ENCODE data around the gene CDC14B.

The CDC14B gene

DNA sequence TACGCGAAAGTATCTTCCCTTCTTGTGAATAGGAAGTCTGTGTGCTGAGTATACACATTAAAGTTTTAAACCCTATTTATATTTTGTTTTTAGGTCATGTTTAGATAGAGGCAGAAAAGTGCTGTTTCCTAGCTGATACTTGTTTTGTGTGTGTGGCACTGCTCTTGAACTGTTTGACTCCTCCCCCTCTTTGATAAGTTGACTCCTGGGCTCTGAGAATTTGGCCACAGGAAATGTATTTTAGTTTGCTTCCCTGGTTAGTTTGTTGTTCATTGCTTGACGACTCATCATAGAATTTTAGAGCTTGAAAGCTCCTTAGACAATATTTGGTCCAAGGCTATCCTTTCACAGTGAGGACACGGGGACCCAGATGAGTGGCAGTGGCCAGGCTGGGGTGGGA, 2.0 kb upstream of the CDC14B start:
- H3K4me3 ChIP-seq (replicated peaks in 1 of 2; ENCODE audit: low read depth in 2 of 2, low read length in 2 of 2), result no peak overlapping the region
- TF ChIP-seq, protein P1, sequence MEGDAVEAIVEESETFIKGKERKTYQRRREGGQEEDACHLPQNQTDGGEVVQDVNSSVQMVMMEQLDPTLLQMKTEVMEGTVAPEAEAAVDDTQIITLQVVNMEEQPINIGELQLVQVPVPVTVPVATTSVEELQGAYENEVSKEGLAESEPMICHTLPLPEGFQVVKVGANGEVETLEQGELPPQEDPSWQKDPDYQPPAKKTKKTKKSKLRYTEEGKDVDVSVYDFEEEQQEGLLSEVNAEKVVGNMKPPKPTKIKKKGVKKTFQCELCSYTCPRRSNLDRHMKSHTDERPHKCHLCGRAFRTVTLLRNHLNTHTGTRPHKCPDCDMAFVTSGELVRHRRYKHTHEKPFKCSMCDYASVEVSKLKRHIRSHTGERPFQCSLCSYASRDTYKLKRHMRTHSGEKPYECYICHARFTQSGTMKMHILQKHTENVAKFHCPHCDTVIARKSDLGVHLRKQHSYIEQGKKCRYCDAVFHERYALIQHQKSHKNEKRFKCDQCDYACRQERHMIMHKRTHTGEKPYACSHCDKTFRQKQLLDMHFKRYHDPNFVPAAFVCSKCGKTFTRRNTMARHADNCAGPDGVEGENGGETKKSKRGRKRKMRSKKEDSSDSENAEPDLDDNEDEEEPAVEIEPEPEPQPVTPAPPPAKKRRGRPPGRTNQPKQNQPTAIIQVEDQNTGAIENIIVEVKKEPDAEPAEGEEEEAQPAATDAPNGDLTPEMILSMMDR (IDR thresholded peaks at IDR 0.05; ENCODE audit: low read depth, low read length), result no peak
- peak in 1 of 2 donors; percentile 43 for DNase-seq (ENCODE audit: low read depth in 2 of 2)

DNA sequence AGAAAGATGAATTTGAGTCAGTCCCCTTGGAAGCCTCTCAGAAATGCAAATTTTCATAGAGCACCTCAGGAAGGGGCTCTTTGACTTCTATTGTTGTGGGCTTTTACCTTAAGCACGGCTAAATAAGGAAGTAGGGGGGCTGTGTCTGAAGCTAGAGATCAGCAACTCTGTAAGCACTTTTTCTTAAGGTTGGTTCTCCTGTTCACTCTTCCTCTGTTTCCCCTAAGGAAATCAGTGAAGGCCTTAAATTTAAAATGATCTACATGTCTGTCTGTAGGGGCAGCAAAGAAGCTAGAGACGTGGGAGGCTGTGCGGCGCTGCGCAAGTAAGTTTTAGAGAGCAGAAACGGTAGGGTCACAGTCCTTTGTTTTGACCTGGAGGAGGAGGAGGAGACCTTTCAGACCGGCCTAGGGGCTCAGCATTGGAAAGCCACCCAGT, 1.2 kb upstream of the CDC14B start:
- peak in 1 of 2 donors; percentile 29 for DNase-seq (ENCODE audit: low read depth in 2 of 2)
- no peak overlapping the region for H3K4me3 ChIP-seq (replicated peaks in 1 of 2; ENCODE audit: low read depth in 2 of 2, low read length in 2 of 2)
- TF ChIP-seq, protein P1 (IDR thresholded peaks at IDR 0.05; ENCODE audit: low read depth, low read length), result no peak

DNA sequence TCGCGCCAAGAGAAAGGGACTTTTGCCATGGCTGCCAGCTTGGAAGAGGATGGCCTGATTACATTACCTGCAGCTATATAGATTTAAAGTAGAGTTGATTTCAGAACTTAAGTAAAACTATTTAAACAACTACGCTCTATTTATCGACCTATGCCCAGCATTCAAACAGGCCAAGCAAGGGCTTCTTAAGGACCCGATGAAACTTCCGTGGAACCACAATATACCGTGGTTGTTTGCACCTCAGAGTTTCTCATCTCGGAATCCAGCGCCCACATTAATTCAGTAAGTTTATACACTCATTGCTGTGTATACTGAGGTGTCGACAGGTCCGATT, 505 bp upstream of the CDC14B start:
- peak overlapping the region in 1 of 2 donors; percentile 47 for H3K4me3 ChIP-seq (replicated peaks in 1 of 2; ENCODE audit: low read depth in 2 of 2, low read length in 2 of 2)
- TF ChIP-seq, protein P1 (IDR thresholded peaks at IDR 0.05; ENCODE audit: low read depth, low read length), result no peak
- no peak for DNase-seq (ENCODE audit: low read depth in 2 of 2)

DNA sequence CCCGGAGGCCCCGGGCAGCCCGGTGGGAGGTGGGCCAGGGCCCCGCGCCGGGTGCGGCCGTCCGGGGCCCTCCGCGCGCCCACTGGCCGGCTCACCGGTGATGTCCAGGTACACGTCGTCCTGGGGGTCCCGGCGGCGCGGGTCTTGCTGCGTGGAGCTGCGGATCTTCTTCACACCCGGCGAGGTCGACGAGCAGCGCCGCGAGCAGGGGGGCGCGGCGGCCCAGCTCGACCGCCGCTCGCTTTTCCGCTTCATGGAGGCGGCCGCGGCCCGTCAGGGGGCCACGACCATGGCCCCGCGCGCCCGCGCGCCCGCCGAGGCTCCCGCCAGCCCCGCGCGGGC, 548 bp downstream of the CDC14B start:
- H3K4me3 ChIP-seq (replicated peaks in 1 of 2; ENCODE audit: low read depth in 2 of 2, low read length in 2 of 2), result peak overlapping the region; percentile 65 to 67
- TF ChIP-seq, protein P1 (IDR thresholded peaks at IDR 0.05; ENCODE audit: low read depth, low read length), result no peak
- no peak for DNase-seq (ENCODE audit: low read depth in 2 of 2)

DNA sequence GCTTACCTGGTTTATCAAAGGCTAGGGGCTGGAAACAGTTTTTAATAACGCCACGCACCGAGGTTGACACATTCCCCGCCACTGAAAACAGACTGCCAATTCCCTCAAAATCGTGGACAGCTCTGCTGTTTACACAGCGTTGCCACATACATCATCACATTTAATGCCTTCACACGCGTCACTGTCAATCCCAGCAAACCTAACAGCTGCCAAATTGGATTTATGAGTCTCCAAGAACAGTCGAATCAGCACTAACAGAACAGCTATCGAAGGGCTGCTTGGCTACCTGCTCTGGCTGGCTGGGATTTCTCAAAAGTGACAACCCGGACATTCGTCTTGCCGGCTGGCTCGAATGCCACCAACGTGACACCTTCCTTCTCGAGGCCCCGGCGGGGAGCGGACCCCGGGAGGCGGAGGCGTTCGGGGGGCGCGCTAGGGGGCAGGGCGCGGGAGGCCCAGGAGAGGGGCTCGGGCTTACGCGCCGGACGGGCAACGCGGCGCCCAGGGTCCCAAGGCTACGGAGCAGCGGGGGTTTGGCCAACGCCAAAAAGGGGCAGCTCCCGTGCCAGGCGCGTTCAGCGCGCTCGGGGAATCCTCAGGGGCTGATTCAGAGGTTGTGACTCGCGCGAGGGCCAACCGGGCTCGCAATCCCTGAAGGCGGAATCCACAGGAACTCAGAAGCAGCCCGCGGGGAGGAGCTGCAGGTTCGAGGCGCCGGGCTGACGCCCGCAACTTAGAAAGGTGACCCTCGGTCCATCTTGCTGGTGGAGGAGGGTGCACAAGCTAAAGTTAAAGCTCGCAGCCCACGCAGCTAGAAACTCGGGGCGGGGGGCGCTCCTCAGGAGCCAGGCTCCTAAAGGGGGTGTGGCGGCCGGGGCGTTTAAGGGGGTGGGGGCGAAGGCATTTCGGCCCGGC, 1.2 kb downstream of the CDC14B start:
- peak; percentile 42 to 58 for DNase-seq (ENCODE audit: low read depth in 2 of 2)
- H3K4me3 ChIP-seq (replicated peaks in 1 of 2; ENCODE audit: low read depth in 2 of 2, low read length in 2 of 2), result peak overlapping the region; percentile 65 to 67
- TF ChIP-seq, protein P1 (IDR thresholded peaks at IDR 0.05; ENCODE audit: low read depth, low read length), result no peak

DNA sequence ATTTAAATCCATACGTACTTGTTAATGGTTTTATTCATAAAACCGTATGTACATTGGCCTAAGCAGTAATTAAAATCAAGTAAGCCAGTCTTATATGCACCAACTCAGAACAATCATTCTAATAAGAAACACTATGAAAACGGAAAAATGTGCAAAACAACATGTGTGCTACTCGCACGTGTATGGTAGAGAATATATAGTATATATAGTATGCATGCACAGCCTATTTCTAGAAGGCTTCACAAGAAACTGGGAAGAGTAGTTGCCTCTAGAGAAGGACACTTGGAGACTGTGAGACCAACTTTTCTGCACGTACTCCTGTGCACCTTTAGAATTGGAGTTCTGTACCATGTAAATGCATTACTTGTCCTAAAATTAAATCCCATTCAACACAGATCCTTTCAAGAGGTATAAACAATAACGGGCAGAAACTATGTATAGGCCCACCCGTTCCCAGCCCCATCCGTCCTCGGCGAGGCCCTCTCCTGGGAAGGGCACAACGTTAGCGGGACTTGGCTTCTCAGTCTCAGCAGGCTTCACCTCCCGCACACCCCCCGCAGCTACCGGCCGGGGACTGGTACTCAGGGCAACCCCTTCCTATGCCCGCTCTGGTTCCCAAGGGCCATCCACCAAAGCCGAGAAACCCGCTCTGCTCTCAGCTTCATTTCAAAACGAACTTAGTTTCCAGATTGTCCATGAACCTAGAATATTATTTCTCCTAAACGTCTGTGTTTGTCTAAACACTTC, 2.0 kb downstream of the CDC14B start:
- no peak for DNase-seq (ENCODE audit: low read depth in 2 of 2)
- peak overlapping the region in 1 of 2 donors; percentile 11 for H3K4me3 ChIP-seq (replicated peaks in 1 of 2; ENCODE audit: low read depth in 2 of 2, low read length in 2 of 2)
- TF ChIP-seq, protein P1 (IDR thresholded peaks at IDR 0.05; ENCODE audit: low read depth, low read length), result no peak

Data from cardiac fibroblast (primary cell).